Cardiac muscle cell (in vitro differentiated cells and primary cell): ENCODE measurements around the gene TOR4A. TPM values are rescaled to one million over a fixed set of nuclear protein-coding genes. Genes with fewer than 3 reads are reported as not detected.

Source experiments
- DNase-seq, 2 donors: peaks; one replicate each; pipeline versions ENCODE4 v3.0.0 to v3.0.0-alpha.2; 2010 to 2017; ENCODE audit warnings: low read depth in 1 of 2, low spot score in 1 of 2
- H3K27ac ChIP-seq: fragments of 200-600 bp; sonication (generic); 2 replicates; pipeline ENCODE4 v1.5.1; 2016
- H3K27me3 ChIP-seq: fragments of 200-600 bp; sonication (generic); 2 replicates; pipeline ENCODE4 v1.6.0; 2016; ENCODE audit warnings: control low read depth
- H3K36me3 ChIP-seq: fragments of 200-600 bp; sonication (generic); 2 replicates; pipeline ENCODE4 v1.5.1; 2016; ENCODE audit warnings: control low read depth
- H3K4me1 ChIP-seq: fragments of 200-600 bp; sonication (generic); 2 replicates; pipeline ENCODE4 v1.8.1; 2017; ENCODE audit warnings: low read depth, mild to moderate bottlenecking, mixed run types
- H3K4me3 ChIP-seq: fragments of 200-600 bp; sonication (generic); 2 replicates; pipeline ENCODE4 v1.5.1; 2016; ENCODE audit warnings: mild to moderate bottlenecking
- H3K9me3 ChIP-seq: fragments of 200-600 bp; sonication (generic); 2 replicates; pipeline ENCODE4 v1.5.1; 2017; ENCODE audit warnings: low read depth, mild to moderate bottlenecking, control low read depth
- polyA plus RNA-seq: library from polyadenylated mRNA; unstranded; fragments of >200 nt; fragmentation: Nextera tagmentation; extraction: Ambion mirVana; gene quantifications from 2 replicates; pipeline ENCODE4 v1.2.1, GENCODE V29; 2016
- total RNA-seq: library from RNA; depleted of rRNA; stranded (reverse); fragments of >200 nt; gene quantifications from 2 replicates; pipeline ENCODE4 v1.2.3, GENCODE V29; 2016
- TF ChIP-seq, protein P1 (sequence below): IDR thresholded peaks from 2 replicates; pipeline ENCODE4 v1.5.1; 2012; ENCODE audit warnings: low read depth, mild to moderate bottlenecking, low read length

The TOR4A gene
- total and polyA plus RNA-seq, 2 experiments from 2014 or later = 18.5 to 51.4 TPM

DNA sequence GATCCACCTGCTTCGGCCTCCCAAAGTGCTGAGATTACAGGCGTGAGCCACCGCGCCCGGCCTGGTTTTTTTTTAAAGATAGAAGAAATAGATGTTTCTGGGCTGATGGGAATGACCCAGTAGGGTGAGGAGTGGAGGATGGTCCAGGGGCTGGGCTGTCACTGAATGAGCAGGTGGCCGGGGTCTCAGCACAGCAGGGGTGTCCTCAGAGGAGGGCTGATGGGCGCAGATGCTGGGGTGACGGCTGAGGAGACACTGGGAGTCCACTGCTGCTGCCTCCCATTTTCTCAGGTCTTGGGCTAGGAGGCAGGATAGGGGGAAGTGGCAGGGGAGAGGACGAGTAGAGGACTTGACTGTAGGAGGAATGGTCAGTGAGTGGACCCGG lies 2.3 kb upstream of the TOR4A start:
- Histone ChIP-seq H3K36me3 (peaks cover 9% of the 10 kb centered on the region), H3K9me3 (no peaks in the 10 kb centered on the region), H3K27me3 (no peaks in the 10 kb centered on the region), H3K4me1 (peaks cover 29% of the 10 kb centered on the region), H3K4me3 (no peak overlapping the region), H3K27ac (peak overlapping the region; percentile 98)
- DNase-seq = no peak
- TF ChIP-seq, protein P1, sequence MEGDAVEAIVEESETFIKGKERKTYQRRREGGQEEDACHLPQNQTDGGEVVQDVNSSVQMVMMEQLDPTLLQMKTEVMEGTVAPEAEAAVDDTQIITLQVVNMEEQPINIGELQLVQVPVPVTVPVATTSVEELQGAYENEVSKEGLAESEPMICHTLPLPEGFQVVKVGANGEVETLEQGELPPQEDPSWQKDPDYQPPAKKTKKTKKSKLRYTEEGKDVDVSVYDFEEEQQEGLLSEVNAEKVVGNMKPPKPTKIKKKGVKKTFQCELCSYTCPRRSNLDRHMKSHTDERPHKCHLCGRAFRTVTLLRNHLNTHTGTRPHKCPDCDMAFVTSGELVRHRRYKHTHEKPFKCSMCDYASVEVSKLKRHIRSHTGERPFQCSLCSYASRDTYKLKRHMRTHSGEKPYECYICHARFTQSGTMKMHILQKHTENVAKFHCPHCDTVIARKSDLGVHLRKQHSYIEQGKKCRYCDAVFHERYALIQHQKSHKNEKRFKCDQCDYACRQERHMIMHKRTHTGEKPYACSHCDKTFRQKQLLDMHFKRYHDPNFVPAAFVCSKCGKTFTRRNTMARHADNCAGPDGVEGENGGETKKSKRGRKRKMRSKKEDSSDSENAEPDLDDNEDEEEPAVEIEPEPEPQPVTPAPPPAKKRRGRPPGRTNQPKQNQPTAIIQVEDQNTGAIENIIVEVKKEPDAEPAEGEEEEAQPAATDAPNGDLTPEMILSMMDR = no peak

DNA sequence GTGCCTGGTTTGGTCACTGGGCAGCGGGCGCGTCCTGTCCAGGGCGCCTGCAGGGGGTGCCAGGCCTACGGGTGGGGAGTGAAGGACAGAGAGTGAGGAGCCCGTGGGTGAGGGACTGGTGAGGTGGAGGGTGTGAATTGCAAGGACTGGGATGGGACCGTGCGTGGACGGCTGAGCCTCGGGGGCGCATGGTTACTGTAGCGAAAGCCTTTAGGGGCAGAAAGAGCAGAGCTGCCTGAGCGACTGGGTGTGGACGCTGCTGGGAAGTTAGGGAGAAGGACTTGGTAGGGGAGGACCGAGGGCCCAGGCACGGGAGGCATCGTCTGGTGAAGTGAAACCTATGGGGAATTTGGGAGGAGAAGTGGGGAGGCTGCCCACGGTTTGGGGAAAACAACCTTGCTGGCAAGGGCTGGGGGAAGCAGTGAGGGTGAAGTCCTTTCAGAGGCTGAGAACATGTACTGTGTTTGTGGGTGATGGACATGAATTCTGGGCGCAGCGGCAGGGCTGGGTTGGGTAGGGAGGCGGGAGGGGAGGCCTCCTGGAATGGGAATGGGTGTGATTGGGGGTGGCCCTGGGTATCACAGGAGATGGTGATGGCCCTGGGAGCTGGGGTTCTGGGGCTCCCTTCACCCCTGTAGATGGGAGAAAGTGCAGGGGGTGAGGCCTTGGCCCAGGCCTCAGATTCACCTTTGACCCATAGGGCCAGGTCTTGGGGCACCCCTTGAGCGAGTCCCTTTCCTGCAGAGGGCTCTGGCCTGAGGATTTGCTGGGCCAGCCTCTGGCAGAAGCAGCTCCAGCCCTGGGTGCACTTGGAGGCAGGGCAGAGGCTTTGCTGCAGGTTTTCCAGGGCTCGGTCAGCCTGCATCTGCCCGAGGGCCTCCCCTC lies 1.7 kb upstream of the TOR4A start:
- no peaks in the 10 kb centered on the region for H3K27me3 ChIP-seq
- TF ChIP-seq, protein P1 = no peak
- no peak for DNase-seq
- H3K36me3 ChIP-seq = peaks cover 9% of the 10 kb centered on the region
- peak overlapping the region; percentile 98 for H3K27ac ChIP-seq
- no peak overlapping the region for H3K4me3 ChIP-seq
- H3K9me3 ChIP-seq = no peaks in the 10 kb centered on the region
- peaks cover 32% of the 10 kb centered on the region for H3K4me1 ChIP-seq

DNA sequence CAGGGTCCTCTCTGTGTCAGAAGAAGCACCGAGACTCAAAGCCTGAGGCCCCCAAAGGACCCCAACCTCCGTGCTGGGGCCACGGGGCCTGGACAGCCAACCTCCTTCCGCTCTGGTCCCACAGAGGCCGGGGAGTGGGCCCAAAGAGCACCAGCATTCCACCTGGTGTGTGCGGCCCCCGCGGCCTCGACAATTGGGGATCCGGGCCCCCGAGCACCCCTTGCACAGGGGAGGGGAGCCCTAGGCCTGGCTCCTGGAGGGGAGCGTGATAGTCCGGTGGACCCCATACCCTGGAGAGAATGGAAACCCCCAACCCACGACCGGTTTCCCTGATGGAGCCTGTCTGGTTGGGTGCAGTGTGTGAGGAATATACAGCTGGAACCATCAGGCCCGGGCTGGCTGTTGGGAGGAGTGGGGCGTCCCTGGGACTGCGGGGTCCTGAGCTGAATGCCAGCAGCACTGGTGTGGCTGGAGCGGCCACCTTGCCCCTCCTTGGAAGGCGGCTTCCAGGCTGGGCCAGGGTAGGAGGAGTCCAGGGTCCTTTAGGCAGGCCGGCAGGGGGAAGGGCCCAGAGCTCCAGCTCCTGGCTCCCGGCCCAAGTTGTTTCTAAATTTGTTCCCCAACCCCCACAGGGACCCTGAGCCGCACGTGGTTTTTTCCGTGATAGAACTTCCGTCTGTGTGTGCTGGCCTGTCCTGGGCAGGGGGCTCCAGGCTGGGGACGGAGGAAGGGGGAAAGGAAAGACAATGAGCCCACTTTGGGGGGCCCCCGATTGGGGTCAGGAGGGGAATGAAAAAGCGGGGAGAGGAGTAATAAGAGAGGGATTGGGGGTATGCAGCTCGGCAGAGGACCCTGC lies 825 bp upstream of the TOR4A start:
- DNase-seq = peak; percentile 86 to 94
- Histone ChIP-seq H3K27me3 (peaks cover 5% of the 10 kb centered on the region), H3K27ac (peak overlapping the region; percentile 98)

DNA sequence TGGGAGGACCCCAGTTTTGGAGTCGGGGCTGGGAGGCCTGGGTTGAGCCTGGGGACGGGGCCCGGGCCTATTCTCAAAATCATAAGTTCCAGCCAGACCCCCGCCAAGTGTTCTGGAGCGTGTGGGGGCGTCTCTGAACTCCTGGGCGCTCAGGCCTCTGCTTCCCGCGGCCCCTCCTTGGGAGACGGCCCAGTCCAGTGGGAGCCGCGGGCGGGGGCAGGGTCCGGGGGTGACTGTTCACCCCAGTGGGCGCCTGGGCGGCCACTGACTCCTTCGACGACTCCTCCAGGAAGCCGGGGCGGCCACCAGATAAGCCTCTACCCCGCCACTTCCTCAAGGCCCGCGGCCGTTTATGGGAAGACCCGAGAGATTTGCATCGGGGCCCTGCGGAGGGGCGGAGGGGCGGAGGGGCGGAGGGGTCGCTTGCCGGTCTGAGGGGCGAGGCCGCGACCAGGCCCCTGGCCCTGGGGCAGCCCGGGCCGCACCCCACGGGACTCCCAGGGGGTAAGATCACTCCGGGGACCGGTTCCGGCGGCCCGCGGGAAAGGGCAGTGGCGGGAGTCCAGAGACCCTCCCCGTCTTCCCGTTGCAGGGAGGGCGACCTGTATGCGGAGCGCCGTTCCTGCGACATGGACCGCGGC lies 655 bp downstream of the TOR4A start:
- Histone ChIP-seq H3K27ac (peak overlapping the region; percentile 98), H3K9me3 (no peaks in the 10 kb centered on the region), H3K36me3 (peaks cover 6% of the 10 kb centered on the region), H3K4me3 (peak overlapping the region; percentile 26), H3K27me3 (peaks cover 6% of the 10 kb centered on the region), H3K4me1 (peaks cover 32% of the 10 kb centered on the region)
- TF ChIP-seq, protein P1 = no peak
- peak in 1 of 2 donors; percentile 30 for DNase-seq

More for the DNA sequence above, 825 bp upstream of the TOR4A start:
- Histone ChIP-seq H3K36me3 (peaks cover 9% of the 10 kb centered on the region), H3K4me3 (peak overlapping the region; percentile 26), H3K4me1 (peaks cover 32% of the 10 kb centered on the region), H3K9me3 (no peaks in the 10 kb centered on the region)
- TF ChIP-seq, protein P1 = no peak
